Measurements from ENCODE around the gene SHISA5.
"Not testable (repeated sequence)": the region's sequence is repeated elsewhere in the genome, so short reads cannot be mapped to it uniquely, and the experiment has no call there.

SHISA5 gene

DNA sequence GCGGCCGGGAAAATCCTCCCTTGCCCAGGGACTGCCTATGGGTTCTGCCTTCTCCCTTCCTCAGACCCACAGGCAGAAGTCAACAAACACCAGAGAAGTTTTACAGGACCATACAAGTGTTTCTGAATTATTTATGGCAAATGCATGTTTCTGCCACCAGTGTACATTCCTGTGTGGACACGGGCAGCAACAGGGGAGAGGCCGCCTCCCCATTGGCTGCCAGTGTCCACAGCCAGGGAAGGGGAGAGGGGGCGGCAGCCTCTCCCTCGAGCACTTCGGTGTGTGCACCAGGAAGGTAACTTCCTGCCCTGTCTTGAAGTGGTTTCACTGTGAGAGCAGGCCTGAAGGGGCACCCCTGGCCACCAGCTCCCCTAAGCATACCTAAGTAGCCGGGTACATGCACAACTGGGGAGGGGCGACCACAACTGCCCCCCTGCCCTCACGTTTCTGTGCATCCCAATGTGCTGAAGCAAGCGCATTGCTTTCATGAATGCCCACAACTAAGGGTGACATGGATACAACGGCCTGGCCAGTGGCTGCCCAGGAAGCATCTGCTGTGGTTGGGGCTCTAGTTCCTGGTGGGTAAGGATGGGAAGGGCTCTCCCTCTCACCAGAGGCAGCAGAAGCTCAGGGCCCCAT is 14.8 kb upstream of the SHISA5 start:
- DNase-seq: no peak

DNA sequence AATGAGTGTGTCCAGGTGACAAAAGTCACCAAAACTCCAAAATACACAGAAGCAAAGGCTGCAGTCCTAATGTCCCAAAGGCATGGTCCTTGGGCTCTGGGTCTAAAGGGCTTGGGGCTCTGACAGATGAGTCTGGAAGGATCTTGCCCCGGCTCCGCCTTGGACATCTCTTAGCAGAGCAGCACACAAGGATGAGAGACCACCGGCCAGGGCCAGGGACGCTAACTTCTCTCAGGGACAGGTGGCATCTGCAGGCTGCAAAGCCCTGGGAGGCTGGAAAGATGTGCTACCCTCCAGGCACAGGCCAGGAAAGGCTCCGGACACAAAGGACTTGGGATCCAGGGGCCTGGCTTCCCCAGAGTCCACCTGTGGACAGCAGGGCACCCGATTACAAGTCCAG is 14.1 kb upstream of the SHISA5 start:
- no peak for DNase-seq

DNA sequence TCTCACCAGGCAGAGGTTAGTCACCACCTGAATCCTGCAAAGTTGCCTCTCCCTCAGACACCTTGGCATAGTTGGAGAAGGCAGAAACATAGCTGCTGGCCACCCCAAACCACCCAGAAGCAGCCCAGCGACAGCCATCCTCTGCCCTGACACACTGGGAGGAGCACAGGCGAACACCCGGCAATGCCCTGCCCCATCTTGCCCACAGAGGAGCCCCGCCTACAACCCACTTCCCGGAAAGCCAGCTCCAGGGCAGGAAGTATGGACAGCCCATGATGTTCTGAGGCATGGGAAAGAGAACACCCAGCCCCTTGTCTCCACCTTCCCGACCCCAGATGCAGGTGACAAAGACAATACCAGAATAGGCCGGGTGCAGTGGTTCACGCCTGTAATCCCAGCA is 12.6 kb upstream of the SHISA5 start:
- DNase-seq: no peak

DNA sequence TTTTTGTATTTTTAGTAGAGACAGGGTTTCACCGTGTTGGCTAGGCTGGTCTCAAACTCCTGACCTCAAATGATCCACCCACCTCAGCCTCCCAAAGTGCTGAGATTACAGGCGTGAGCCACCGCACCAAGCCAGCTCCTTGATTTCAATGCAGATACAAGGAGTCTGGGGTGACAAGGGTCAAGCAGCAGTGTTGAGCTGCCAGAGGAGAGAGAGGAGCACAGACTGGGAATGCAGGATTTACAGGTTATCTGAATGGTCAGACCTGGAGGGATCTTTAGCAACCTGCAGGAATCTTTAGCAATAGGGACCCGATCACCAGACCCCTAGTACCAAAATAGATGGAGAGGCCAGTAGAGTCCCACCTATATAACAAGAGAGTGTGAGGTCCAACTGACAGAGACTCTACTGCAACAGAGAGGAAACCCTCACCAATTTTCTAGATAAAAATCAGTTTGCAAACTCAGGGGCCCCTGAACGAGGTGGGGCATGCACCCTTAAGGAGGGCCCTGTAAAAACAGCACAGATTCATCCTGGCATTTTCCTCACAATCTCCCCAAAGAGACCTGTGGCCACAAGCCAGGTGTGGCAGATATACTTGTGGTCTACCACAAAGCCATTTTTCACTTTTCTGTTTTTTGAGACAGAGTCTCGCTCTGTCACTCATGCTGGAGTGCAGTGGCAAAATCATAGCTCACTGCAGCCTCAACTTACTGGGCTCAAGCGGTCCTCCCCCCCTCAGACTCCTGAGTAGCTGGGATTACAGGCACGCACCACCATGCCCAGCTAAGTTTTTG is 10.7 kb upstream of the SHISA5 start:
- DNase-seq: no peak

DNA sequence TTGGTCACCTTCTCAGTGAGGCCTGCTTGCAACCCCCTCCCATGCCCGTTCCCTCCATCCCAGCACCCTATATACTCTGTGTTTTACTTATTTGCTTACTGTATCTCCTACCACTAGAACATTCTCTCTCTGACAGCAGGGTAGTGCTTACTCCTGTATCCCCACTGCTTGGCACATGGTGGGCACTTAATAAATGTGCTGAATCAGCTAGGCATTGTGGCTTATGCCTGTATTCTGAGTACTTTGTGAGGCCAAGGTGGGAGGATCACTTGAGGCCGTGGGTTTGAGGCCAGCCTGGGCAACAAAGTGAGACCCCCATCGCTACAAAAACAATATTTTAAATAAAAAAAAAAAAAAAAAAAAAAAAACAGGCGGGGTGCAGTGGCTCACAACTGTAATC is 7.6 kb upstream of the SHISA5 start:
- DNase-seq: no peak

DNA sequence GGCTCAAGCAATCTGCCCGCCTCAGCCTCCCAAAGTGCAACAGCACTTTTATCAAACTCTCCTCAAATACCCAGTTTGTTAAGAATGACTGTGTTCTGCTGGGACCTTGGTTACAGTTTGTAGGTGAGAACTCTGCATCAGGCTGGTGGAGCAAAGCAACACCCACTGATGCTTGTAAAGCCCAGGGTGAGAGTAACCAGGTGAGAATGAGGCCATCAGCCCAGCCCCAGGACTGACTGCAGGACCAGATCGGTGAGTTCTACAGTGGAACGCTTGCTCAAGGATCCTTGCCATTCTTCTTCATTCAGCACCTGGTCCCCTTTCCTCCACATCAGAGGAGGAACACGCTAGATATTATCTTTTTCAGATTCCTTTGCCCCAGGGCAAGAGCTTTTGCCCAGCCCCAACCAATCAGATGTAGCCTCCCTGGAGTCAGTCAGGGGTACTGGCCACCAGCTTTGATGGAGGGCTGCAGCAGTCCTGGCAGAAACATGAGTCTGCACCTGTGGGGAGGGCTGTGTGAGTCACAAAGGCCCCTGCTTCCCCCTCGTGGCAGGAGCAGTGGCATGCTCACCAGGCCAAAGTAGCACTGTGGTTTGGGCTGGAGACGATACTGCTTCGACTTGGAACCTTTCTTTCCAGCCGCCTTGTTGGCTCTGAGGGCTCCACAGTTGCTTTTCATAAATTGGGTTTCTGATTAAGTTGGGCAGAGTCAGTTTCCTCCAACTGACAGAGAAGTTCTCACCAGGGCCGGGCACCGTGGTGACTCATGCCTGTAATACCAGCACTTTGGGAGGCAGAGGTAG is 3.5 kb upstream of the SHISA5 start:
- DNase-seq: no peak

DNA sequence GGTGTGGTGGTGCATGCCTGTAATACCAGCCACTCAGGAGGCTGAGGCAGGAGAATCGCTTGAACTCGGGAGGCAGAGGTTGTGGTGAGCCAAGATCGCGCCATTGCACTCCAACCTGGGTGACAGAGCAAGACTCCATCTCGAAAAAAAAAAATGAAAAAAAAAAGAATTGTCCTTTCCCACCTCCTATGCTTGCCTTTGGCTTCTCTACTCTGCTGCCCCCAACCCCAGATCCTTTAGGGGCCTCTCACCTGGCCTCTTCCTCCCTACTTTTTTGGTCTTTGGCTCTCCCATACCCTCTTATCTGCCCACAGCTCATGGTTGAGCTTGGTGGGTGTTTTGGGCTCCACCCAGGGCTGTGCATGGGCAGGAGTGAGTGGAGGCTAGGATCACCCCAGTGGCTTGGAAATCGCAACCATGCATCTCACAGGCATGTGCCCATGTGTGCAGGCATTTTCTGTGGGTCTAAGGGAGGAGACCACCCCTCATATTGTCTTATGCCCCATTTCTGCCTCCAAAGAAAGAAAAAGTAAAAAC is 2.1 kb upstream of the SHISA5 start:
- DNase-seq: no peak

DNA sequence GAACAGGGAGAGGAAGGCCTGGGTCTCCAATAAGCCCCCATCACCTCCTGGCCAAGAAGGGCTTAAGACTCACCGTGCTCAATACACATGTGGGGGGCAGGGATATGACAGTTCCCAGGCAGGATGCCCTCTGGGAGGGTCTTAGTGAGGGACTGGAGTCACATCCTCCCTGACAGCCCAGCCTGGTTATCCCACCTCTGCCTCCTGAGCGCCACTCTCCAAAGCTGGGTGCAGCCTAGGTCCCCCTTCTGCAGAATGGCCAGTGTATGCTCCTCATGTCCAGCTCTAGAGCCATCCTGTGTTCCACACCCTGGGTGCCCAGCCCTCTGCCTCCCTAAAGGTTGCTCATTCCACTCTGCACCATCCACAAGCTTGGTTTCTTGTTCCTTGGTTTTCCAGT is 1.2 kb upstream of the SHISA5 start:
- no peak for DNase-seq

DNA sequence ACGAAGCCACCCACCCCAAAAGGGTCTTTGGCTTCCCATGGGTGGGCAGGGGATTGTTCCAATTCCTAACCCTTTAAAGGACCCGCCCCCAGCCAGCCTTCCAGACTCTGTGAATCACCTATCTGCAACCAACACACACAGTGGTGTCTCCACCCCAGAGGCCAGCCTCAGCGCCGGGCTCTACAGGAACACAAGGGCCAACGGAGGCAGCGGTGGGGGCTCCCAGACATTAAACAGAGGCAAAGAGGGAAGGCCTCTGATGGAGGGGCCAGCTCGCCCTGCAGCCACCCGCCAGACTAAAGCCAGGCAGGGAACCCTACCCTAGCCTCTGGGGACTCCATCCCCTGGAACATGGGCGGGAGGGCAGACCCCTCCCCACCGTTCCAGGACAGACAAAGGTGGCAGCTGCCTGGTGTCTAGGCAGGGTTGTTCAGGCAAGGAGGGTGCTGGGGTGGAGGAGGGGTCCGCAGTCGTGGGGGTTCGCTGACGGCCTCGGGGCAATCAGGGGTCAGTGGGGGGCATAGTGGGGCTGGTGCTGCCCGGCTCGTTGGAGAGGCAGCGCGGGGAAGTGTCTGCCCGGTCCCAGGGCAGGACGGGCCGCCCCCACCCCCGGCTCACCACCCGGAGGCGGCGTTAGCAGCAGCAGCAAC is 448 bp downstream of the SHISA5 start:
- no peak for DNase-seq

DNA sequence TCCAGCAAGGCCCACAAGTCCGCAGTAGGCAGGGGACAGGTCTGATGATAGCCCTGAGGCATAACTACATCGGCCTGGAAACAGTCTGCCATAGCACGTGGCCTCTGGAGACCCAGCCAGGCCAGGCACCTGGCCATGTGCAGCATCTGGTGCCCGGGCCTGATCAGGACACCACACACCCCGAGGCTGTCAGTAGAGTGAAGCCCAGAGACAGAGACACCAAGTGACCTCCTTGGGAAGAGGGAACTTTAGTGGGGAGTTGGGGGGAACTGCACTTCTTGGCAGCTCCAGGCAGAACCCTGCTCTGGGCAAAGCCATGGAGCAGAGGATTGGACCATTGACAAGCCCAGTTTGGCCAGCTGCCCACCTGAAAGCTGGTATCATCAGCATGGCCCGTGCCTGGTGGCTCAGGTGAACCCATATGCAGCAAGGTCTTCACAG is 1.2 kb downstream of the SHISA5 start:
- DNase-seq: no peak

DNA sequence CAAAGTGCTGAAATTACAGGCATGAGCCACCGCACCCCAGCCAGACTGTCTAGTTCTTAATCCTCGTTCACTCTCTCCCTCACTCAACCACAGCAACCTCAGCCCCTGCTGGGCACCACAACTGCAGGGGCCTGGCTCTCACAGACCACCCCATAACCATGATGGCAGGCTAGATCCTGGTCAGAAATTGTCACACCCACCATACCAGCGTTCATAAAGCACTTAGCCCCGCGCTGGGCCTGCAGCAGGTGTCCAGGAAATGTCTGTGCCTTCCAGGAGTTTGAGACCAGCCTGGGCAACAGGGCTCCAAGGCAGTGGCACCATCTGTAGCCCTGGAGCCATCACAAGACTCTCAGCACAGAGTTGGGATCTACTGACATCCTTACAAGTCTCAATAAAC is 1.9 kb downstream of the SHISA5 start:
- no peak for DNase-seq

DNA sequence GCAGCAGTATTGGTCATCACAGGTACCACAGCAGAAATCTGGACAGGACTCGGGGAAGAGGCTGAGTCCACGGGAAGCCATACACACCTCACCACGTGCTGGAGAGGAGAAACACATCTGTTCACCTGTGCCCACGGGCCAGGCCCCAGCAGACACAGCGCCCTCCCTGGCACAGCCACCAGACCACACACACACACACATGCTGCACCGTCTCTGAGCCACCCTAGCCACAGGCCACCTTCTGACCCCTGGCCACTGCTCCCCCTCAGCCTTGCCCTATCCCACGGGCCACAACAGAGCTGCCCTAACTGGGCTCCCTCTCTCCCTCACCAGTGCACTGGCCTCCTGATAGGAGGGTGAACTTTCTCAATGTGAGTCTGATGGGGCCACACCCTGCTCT is 2.8 kb downstream of the SHISA5 start:
- DNase-seq: no peak

DNA sequence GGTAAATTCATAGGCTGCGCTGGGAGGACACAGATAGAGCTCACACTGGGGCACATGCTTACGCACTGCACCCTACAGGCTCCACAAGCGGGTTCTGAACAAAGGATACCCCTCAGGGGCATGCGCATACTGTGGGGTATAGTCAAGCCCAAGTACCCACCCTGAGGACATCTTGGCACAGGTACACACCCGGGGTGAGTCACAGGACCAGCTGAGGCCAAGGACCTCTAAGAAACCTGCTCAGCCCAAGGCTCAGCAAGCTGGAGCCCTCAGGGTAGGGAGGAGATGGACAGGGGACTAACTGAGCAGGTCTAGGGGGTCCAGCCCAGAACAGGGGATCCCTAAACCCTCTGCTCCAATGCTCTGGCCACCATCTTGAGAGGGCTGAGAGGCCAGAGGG is 3.3 kb downstream of the SHISA5 start:
- no peak for DNase-seq

DNA sequence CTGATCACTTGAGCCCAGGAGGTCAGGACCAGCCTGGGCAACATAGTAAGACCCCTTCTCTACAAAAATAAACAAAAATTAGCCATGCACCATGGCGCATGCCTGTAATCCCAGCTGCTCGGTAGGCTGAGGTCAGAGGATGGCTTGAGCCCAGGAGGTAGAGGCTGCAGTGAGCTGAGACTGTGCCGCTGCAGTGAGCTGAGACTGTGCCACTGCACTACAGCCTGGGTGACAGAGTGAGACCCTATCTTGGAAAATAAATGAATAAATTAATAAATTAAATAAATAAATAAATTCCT is 10.8 kb downstream of the SHISA5 start:
- no peak for DNase-seq

DNA sequence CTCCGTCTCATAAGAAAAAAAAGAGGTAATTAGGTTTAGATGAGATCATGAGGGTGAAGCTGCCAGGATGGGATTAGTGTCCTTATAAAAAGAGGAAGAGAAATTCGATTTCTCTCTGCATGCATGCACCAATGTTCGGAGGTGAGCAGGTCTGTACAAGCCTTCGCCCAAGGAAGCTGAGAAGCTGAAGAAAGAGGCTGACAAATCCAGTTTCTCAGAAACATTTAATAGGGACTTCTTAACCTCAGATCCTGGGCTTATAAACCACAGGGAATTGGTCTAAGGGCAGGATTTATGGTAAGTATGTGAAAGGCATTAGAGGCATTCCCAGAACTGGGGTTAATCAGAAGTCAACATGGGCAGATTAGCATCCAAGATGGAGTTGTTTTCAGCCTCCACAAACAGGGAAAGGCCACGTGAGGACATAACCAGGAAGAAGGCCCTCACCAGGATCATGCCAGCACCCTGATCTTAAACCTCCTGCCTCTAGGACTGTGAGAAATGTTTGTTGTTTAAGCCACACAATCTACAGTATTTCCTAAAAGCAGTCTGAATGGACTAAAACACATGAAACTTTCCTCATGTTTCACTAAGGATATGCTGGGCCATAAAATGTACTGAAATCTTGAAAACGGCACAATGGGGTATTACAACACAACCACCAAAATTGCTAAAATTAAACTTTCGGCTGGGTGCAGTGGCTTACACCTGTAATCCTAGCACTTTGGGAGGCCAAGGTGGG is 11.3 kb downstream of the SHISA5 start:
- DNase-seq: no peak

DNA sequence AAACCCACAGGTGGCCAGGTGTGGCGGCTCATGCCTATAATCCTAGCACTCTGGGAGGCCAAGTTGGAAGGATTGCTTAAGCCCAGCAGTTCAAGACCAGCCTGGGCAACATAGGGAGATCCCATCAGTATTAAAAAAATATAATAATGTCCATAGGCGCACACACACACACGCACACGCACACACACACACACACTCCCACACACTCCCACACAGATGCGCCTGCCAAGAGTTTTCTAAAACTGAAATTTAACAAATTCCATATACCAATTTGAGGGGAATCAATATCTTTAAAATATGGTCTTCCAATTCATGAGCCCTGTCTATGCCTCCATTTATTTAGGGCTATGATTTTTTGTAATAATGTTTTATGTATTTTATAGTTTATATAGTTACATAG is 17.0 kb downstream of the SHISA5 start:
- no peak for DNase-seq

DNA sequence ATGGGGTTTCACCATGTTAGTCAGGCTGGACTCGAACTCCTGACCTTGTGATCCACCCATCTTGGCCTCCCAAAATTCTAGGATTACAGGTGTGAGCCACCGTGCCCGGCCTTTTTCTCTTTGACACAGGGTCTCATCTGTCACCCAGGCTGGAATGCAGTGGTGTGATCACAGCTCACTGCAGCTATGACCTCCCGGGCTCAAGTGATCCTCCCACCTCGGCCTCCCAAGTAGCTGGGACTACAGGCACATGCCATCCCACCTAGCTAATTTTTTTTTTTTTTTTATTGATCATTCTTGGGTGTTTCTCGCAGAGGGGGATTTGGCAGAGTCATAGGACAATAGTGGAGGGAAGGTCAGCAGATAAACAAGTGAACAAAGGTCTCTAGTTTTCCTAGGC is 21.2 kb downstream of the SHISA5 start:
- not testable (repeated sequence) for DNase-seq

DNA sequence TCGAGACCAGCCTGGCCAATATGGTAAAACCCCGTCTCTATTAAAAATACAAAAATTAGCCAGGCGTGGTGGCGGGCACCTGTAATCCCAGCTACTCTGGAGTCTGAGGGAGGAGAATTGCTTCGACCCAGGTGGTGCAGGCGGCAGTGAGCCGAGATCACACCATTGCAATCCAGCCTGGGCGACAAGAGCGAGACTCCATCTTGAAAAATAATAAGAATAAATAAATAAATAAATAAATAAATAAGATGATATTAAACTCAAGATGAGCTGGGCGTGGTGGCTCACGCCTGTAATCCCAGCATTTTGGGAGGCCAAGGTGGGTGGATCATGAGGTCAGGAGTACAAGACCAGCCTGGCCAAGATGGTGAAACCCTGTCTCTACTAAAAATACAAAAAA is 23.1 kb downstream of the SHISA5 start:
- DNase-seq: not testable (repeated sequence)

DNA sequence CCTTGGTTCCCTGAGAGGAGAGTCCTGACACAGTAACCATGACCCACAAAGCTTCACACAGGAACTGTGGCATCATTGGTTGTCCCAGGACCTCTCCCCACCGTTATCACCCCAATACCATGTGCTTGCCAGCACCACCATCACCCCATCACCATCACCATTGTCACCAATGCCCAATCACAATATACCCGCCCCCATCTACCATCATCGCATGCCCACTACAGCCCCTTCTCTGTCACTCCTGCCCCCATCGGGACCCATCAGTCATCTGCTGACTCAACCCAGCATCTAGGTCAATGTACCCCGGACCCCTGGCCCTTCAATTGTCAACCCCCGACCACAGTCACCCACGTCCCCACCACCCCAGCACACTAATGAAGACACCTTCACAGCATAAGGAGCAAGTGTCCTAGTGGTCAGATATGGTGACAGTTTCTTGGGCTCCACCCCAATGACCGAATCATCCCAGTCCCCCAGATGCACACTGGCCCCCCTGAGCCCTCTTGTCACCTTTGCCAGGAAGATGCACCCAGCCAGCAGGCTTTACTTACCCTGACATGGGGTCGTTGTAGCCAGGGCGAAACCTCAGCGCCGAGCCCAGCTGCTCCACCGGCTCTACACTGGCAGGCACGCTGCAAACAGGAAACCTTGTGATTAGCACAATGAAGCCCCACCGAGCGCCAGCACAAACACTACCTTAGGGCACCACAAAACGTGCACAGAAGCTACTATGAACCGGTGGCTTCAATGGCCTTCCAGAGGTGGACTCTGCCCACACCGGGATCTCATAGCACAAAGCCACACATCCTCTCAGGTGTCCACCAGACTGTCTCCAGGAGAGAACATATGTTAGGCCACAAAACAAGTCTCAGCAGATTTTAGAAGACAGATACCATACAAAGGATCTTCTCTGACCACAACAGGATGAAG is 25.1 kb downstream of the SHISA5 start:
- DNase-seq: no peak

DNA sequence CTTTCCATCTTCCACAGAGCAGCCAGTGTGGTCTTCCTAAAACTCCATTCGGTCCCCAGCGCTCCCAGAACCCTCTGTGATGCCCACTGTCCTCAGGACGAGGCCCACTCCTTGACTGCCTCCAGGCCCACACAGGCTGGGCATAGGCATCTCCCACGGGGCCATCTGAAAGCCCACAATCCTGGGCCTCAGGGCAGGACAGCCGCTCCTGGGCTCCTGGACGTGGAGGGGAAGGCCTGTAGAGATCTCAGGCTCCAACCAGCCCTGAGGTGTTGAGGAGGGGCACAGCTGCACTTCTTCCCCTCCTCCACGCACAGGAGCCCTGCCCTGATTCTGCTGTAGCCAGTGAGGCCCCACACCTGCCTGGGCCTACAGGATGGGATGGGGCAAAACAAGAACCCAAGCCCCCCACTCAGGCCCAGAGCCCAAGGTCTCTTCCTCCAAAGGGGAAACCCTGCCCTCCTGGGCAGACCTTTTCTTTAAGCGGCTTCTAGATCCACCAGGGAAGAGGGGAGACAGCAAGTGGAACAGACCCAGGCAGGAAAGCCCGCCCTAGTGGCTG is 25.9 kb downstream of the SHISA5 start:
- no peak for DNase-seq

DNA sequence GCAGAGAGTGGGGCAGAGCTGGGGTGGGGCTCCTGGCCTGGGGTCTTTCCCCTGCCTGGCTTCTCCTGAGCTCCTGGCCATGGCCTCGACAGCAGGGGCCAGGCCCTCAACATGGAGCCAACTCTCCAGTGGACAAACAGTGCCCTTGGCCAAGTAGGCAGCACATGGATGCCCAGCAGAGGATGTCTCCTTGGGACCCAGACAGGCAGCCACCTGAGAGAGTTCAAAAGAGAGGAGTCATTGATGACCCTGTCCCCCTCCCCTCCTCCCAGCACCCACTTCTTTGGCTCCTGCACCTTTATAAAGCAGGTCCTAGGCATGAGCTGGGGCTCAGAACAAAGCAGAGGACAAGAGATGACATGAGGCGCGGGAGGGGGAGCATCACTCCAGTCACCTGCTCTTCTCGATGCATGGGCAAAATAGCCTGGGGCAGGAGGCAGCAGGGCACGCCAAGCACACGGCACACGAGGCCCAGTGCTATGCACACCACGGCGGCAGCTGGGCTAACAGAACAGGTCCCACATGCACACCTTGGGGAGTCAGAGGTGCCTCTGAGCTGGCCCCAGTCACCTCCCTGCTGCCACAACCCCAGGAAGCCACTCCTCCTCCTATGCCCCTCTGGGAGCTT is 27.4 kb downstream of the SHISA5 start:
- no peak for DNase-seq

Data from NCI-H1694 (cell line).